GM18858 (cell line): ENCODE data around the gene PDE1C.

Experiments used
- ATAC-seq: cut with Tn5 transposase; IDR thresholded peaks from one replicate; pipeline ENCODE4 v1.9.1; 2021; ENCODE audit not compliant: unreplicated experiment

The PDE1C gene

GRCh38 chr7:32075612-32076011, 5.4 kb upstream of the PDE1C start:
- ATAC-seq = no peak

DNA sequence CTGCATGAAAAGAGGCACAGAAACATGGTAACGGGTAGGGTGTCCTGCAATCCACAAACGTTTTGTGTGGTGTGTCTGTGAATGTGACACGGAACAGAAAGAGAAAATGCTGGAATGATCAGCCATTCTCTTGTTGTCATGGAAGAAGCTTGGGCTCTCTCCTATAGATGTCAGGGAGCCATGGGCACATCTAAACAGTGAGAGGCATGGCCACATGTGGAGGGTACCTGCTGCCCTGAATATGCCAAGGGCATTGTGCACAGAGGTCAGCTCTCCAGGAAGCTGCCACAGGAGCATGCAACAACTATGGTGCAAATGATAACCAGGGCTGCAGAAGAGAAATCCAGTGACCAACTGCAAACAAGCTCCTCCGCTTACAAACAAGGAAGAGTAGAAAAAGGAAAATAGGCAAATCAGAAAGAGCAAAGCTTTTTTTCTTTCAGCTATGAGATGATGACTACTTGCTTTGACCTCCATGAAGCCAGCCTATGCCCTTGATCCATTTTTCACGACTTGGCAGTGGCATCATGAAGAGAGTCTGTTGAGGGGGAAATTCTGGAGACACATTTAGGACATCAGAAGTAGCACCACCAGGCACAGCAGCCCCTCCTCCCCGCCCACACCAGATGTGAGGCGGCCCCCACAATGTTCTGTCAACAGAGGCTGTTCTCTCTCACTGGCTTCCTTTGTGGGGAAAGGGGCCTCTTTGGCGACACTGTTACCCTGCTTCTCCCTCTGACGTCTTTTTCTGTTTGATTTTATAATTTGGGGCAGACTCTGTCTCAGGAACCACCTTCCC, 4.8 kb upstream of the PDE1C start:
- ATAC-seq = no peak

DNA sequence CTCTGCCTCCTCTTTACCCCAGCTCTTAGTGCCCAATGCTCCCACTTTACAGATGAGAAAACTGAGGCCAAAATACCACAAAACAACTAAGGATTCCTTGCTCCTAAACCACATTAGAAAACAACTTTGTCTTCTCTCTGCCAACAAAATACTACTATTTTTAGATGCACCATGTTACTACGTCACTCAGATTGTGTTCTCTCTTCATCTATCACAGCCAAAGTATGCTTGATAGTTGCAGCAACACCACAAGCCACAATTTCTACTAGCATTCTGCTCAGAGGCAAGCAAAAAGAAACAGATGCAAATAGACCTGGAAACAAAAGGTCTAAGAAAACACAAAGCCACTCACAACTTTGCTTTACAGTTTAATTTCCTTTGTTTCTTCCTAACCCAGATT, 3.3 kb upstream of the PDE1C start:
- ATAC-seq = no peak

- ATAC-seq = no peak
Measured at GRCh38 chr7:32072397-32072796, 2.2 kb upstream of the PDE1C start.

- no peak for ATAC-seq
Measured at GRCh38 chr7:32071466-32072091, 1.4 kb upstream of the PDE1C start.

DNA sequence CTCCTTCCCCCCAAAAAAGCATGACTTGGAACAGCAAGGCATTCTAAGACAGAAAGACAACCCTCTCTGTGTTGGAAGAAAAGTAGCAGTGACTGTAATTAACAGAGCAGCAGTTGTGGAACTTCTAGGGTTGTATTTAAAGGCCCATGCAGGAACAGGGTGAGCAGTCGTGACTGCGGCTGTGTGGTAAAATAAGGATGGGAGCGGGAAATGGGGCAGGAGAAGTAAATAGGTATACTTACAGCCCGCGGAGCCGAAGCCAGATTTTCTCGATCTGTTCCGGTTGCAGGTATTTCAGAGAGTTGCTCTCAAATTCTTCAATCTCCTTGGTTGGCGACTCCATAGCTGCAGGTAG, 179 bp downstream of the PDE1C start:
- ATAC-seq = no peak

DNA sequence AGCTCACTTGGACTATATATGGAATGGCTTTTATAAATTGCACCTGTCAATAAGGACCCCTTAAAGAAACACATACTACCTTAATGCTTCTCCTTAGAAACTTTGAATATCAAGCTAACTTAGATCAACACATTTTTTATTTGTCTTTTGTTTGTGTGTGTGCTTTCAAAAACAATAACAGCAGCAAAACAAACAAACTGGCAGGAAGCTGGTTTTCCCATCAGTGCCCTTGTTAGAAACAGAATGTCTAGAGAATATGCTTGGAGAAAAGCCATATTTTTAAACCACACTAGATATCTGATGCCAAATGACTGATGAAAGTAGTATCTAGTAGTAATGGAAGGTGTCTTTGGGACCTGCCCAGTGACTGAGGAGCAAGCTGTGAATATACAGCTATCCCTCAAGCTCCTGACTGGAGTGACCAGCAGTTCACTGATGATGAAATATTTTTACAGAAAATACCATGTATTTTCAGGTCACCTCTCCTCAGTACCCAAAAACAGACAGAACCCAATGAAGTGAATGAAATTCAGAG, 1.0 kb downstream of the PDE1C start:
- ATAC-seq = no peak

DNA sequence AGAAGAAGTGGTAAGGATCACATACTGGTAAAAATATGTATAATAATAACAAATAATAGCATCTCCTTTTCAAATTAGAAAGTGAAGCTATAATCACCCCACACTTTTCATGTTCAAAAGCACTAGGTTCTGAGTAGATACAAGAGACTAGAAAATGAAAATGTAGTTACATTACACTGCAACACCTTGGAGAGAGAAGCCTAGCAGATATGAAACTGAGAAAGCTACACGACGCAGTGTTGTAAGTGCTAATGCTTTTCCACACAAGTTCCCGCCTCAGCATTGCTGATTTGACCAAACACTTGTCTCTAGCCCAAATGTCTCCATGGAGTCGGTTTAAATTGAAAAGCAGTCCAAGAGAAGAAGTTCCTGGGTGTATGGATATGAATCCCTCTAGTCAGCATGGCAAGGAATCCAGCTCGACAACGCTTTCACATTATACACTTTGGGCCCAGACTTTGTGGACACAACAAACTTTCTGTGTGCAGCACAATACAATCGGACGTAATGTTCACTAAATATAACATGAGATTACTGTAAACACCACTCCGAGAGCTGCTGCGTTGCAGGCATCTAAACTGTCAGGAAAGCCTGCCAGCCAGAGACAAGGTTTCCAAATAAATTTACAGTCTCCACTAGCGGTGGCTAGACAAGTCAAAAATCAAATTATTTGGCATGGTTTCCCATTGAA, 1.7 kb downstream of the PDE1C start:
- no peak for ATAC-seq

DNA sequence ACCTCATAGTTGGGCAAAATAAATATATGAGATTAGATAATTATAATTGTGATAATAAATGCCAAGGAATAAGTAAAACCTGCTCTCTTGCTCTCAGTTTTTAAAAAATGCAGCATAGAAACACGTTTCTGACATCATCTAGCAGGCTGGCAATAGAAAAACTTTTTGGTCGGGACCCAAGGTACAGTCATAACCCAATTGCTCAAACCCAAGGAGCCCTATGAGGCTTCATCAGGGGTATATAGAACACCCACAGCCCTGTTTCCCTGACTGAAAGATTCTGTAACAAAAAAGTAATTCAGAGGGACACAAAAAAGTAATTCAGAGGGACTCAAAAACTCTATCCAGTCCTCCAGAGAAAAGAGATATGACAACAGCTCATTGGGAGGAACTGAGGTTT, 3.8 kb downstream of the PDE1C start:
- ATAC-seq = no peak

DNA sequence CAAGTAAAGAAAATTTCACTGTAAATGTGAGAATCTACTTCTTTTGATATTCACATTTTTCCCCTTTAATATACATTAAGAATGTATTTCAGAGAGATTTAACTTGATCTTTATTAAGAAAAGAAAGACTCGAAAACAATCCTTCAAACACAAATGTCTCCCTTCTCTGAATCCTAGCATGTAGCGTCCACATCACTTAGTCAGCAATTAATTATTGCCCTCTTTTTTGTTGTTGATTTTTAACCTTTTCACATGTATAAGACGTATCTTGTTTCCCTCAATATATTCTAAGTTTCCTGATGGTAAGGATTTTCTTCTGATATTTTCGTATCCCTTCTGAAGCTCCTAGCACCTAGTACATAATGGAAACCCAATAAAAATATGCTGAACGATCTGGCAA, 6.6 kb downstream of the PDE1C start:
- ATAC-seq = no peak

DNA sequence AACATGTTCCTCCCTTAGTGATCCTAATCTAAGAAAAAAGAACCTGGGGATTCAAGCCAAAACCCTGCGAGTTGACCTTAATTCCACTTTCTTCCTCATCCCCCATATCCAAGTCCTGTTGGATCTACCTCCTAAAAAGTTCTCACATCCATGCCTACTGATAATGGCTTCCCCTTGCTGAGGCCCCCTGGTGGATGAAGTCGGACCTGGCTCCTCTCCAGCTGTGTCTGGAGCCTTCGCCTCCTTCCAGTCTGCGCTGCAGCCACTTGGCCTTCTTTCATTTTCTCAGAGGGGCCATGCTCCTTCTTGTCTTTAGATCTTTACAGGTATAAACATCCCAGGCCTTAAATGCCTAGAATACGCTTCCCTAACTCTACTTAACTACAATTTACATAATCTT, 8.1 kb downstream of the PDE1C start:
- ATAC-seq = no peak

GRCh38 chr7:32061346-32061745, 8.9 kb downstream of the PDE1C start:
- no peak for ATAC-seq

DNA sequence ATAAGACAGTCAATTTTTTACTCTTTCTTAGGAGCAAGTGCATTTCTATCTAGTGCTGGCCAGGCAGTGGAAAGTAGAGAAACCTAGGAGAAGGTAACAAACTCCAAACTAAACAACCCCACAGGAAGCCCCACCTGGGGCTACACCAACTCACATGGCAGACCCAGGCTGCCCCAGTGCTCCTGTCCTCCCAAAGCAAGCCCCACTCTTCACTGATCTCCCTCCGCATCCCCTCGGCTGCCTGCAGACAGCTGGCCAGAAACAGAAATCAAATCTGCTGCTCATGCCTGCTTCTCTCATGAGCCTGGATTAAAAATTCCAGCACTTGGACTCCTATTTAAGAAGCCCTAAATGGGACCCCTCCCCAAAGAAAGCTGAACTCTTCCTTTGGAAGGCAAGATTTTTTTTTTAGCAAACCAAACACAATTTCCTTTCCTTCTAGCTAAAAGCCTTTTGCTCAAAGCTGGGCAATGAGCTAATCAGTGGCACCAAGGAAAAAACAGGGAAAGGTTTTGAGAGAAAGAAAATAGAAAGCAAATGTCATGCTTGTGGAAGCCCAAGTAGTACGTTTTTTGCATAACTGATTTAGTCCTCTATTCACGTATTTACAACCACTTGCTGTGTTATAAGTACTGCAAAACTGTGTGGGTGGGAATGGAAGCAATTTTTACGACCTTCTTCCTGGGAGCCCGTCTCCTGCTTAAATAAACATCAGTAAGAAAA, 10.8 kb downstream of the PDE1C start:
- no peak for ATAC-seq

GRCh38 chr7:32058002-32058401, 12.2 kb downstream of the PDE1C start:
- no peak for ATAC-seq

DNA sequence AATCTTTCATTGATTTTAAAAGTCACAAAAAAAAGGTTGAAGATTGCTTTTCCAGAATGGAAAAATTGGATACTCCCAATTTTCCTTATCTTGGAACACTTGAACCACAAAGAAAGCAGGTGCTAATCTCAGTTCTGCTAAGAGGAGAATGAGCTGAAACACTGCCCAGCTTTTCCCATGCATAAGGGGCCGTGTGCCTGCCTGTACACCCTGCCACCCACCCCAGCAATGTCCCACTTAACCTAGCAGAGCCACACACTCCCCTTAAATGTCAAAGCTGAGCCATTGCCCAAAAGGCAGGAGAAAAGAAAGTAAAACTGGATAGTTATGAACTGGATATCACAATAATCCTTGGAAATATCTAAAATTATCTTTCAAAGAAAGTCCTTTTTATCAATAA, 13.4 kb downstream of the PDE1C start:
- ATAC-seq = no peak

DNA sequence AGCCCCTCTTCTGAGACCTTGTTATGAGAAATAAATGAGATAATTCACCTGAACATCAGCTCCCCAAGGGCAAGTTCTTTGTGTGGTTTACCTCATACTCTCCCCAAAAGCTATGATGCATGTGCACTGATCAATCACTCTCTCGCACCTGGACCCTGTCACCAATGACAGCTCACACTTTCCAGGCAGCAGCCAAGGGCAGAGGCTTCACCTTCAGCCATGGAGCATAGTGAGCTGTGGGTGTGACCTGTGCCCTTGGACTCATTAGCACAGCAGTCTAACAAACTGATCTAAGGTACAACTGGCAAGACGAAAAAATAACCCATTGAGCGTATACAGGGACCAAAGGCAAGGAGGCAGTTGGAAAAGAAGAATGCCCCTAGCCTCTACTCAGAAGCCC, 17.0 kb downstream of the PDE1C start:
- no peak for ATAC-seq

DNA sequence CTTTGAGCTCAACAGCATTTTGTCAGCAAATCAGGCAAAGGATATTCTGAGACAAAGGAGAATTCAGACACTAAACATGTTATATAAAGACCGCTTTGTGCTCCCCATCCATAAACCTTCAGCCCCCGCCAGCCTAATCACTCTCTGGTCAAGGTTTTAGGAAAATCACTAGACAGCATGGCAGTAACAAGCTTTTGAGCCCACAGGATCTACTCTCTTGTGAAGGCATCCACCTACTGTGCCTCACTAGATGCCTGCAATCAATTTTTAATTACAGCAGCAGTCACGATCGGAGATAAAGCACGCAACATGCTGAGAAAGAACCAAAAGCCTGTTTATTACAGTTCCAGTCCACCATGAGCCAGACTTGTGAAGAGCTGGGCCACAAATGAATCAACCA, 19.1 kb downstream of the PDE1C start:
- ATAC-seq = no peak

DNA sequence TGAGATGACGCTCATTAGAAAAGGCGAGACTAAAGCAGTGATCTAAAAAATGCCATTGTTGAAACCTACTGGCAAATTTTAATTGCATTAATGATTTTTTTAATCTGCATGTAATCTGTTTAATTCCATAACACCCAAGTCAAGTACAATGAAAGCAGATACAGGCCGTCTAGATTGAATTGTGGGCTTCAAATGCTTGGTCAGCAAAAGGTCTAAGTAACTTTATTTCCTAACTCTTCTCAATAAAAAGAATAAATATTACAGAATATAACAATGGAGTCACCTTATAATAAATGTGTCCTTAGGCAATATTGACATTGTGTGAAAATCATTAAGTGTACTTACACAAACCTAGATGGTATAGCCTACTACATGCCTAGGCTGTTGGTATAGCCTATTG, 20.6 kb downstream of the PDE1C start:
- ATAC-seq = no peak

DNA sequence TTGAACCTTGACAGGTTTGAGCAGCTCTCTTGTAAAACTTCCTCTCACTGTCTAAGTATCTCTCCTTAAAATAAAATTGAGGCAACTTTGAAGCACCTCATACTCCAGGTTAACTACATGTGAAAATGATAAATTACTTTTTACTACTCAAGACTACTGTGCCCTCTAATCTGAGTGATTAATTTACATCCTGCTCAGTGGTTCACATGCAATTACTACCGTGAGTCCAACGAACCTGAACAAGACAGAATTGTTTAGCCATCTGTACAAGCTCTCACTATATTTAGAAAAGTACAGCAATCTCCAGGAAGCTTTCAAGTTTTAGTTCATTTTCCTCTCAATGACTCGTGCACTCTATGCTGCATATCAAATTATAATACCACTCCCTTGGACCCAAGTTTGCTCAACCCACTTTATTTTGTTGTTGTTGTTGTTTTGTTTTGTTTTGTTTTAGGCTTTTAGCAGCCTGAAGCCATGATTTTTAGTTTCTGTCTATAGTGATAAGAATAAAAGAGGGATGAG, 21.2 kb downstream of the PDE1C start:
- ATAC-seq = no peak

DNA sequence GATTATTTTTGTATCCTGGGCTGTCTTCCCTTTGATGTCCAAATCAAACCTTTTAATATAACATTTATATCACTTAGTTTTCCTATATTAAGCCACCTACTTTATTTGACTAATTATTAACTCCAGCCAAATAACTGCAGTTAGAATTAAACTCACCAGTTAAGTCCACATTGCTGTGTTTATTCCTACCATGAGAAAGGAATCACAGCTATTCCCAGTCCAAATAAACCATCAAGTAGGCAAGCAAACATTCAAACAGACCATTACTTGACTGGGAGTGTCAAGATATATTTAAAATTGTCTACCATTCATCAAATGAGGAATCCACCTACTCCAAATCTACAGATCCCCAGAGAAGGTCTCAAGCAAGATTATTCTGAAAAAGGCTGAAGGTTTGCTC, 22.4 kb downstream of the PDE1C start:
- ATAC-seq = no peak

- ATAC-seq = no peak
Measured at GRCh38 chr7:32047075-32047474, 23.1 kb downstream of the PDE1C start.
